WI38 (cell line): ENCODE measurements around the gene HTATSF1.

Experiments
- H3K4me3 ChIP-seq: 2 replicates; pipeline ENCODE4 v1.5.1; 2011; ENCODE audit warnings: low read depth, mild to moderate bottlenecking, control low read depth, low read length
- CTCF ChIP-seq: IDR thresholded peaks from 2 replicates; pipeline ENCODE4 v1.5.1; 2012; ENCODE audit warnings: low read depth, mild to moderate bottlenecking, control low read depth, low read length

Gene HTATSF1

GRCh38 chrX:136477026-136477425 lies 20.4 kb upstream of the HTATSF1 start:
- TF ChIP-seq CTCF: no peak
- H3K4me3 ChIP-seq: no peak overlapping the region

- no peak for TF ChIP-seq CTCF
- no peak overlapping the region for H3K4me3 ChIP-seq
Measured at GRCh38 chrX:136480383-136480782, 17.0 kb upstream of the HTATSF1 start.

- no peak for TF ChIP-seq CTCF
- no peak within 1 kb of the TSS for H3K4me3 ChIP-seq
Measured at GRCh38 chrX:136487647-136488046, 9.7 kb upstream of the HTATSF1 start, which contains the start of gene BRS3. Gene BRS3 (plus strand): TSS chrX:136487947. CDS start chrX:136488115, 168 bp downstream.

GRCh38 chrX:136488706-136489105 lies 8.7 kb upstream of the HTATSF1 start:
- TF ChIP-seq CTCF: no peak
- no peak overlapping the region for H3K4me3 ChIP-seq

- no peak overlapping the region for H3K4me3 ChIP-seq
- TF ChIP-seq CTCF: no peak
Measured at GRCh38 chrX:136491832-136492231, 5.6 kb upstream of the HTATSF1 start.

GRCh38 chrX:136493011-136493410 lies 4.4 kb upstream of the HTATSF1 start:
- TF ChIP-seq CTCF: no peak
- no peak overlapping the region for H3K4me3 ChIP-seq

- H3K4me3 ChIP-seq: no peak overlapping the region
- no peak for TF ChIP-seq CTCF
Measured at GRCh38 chrX:136495043-136495442, 2.3 kb upstream of the HTATSF1 start.
